GM21737 (cell line): ENCODE measurements around the gene IFT80.

Experiments used
- ATAC-seq: cut with Tn5 transposase; IDR thresholded peaks from one replicate; pipeline ENCODE4 v1.9.1; 2021; ENCODE audit warnings: mild to moderate bottlenecking, moderate library complexity; ENCODE audit not compliant: unreplicated experiment

IFT80 gene

GRCh38 chr3:160399125-160400029 is at the start of gene IFT80, which contains the start of gene SMC4:
Gene IFT80, minus strand, starts transcription at chr3:160399225. Its CDS starts 14,625 bp downstream, at chr3:160384600.
Gene SMC4, plus strand, starts transcription at chr3:160399650. Its CDS starts 1,177 bp downstream, at chr3:160400827.
- peak; percentile 96 for ATAC-seq

GRCh38 chr3:160447544-160447943 is 48.5 kb upstream of the IFT80 start:
- ATAC-seq: no peak

- ATAC-seq: no peak
Observed at GRCh38 chr3:160446522-160447056, 47.6 kb upstream of the IFT80 start.

GRCh38 chr3:160445854-160446253 is 46.8 kb upstream of the IFT80 start:
- no peak for ATAC-seq

- ATAC-seq: no peak
Observed at GRCh38 chr3:160444411-160444810, 45.4 kb upstream of the IFT80 start.

- no peak for ATAC-seq
Observed at GRCh38 chr3:160440687-160441086, 41.7 kb upstream of the IFT80 start.

GRCh38 chr3:160437083-160437455 is 38.0 kb upstream of the IFT80 start:
- ATAC-seq: no peak

GRCh38 chr3:160435747-160436146 is 36.7 kb upstream of the IFT80 start:
- no peak for ATAC-seq

GRCh38 chr3:160435095-160435494 is 36.1 kb upstream of the IFT80 start:
- ATAC-seq: no peak

GRCh38 chr3:160434071-160434470 is 35.0 kb upstream of the IFT80 start:
- no peak for ATAC-seq

- no peak for ATAC-seq
Observed at GRCh38 chr3:160427832-160428424, 28.9 kb upstream of the IFT80 start.

GRCh38 chr3:160417311-160417710 is 18.3 kb upstream of the IFT80 start:
- ATAC-seq: no peak

GRCh38 chr3:160413613-160414248 is 14.7 kb upstream of the IFT80 start:
- no peak for ATAC-seq

GRCh38 chr3:160412477-160412876 is 13.5 kb upstream of the IFT80 start:
- no peak for ATAC-seq

GRCh38 chr3:160409812-160410610 is 11.0 kb upstream of the IFT80 start:
- no peak for ATAC-seq

GRCh38 chr3:160403796-160404470 is 4.9 kb upstream of the IFT80 start:
- no peak for ATAC-seq

GRCh38 chr3:160403028-160403545 is 4.1 kb upstream of the IFT80 start:
- no peak for ATAC-seq

GRCh38 chr3:160402221-160403027 is 3.4 kb upstream of the IFT80 start:
- ATAC-seq: no peak
